ENCODE measurements around the gene FUNDC2. TPM values are rescaled to one million over a fixed set of nuclear protein-coding genes. Genes with fewer than 3 reads are reported as not detected.

The FUNDC2 gene
- total RNA-seq, 1 donor from 2014 or later: 44.2 TPM

GRCh38 chrX:155054255-155054654, 27.6 kb downstream of the FUNDC2 start:
- no peak for DNase-seq (ENCODE audit: low spot score)
- Mint-ChIP-seq H3K4me3 (ENCODE audit: unreplicated experiment) (no peak overlapping the region), H3K27me3 (ENCODE audit: low read depth) (no peaks in the 10 kb centered on the region), H3K27ac (ENCODE audit: unreplicated experiment) (no peak overlapping the region), H3K4me1 (ENCODE audit: low read depth) (peaks cover 9% of the 10 kb centered on the region), H3K36me3 (ENCODE audit: low read depth) (peaks cover 4% of the 10 kb centered on the region), H3K9me3 (ENCODE audit: low read depth) (peaks cover 13% of the 10 kb centered on the region)
- TF ChIP-seq CTCF (IDR thresholded peaks at IDR 0.05): no peak

- DNase-seq (ENCODE audit: low spot score): no peak
- TF ChIP-seq CTCF (IDR thresholded peaks at IDR 0.05): no peak
- Mint-ChIP-seq H3K9me3 (ENCODE audit: low read depth) (peaks cover 9% of the 10 kb centered on the region), H3K36me3 (ENCODE audit: low read depth) (peaks cover 4% of the 10 kb centered on the region), H3K27me3 (ENCODE audit: low read depth) (no peaks in the 10 kb centered on the region), H3K27ac (ENCODE audit: unreplicated experiment) (no peak overlapping the region), H3K4me1 (ENCODE audit: low read depth) (peaks cover 9% of the 10 kb centered on the region), H3K4me3 (ENCODE audit: unreplicated experiment) (no peak overlapping the region)
These were observed 28.9 kb downstream of the FUNDC2 start for GRCh38 chrX:155055494-155055893.

- no peaks in the 10 kb centered on the region for H3K27me3 Mint-ChIP-seq (ENCODE audit: low read depth)
- H3K36me3 Mint-ChIP-seq (ENCODE audit: low read depth): peaks cover 4% of the 10 kb centered on the region
- H3K27ac Mint-ChIP-seq (ENCODE audit: unreplicated experiment): no peak overlapping the region
- H3K4me1 Mint-ChIP-seq (ENCODE audit: low read depth): peaks cover 9% of the 10 kb centered on the region
- TF ChIP-seq CTCF (IDR thresholded peaks at IDR 0.05): no peak
- no peak overlapping the region for H3K4me3 Mint-ChIP-seq (ENCODE audit: unreplicated experiment)
- DNase-seq (ENCODE audit: low spot score): no peak
- H3K9me3 Mint-ChIP-seq (ENCODE audit: low read depth): peaks cover 9% of the 10 kb centered on the region
These were observed 29.8 kb downstream of the FUNDC2 start for GRCh38 chrX:155056471-155056870.

- no peak for DNase-seq (ENCODE audit: low spot score)
- H3K27ac Mint-ChIP-seq (ENCODE audit: unreplicated experiment): no peak overlapping the region
- H3K9me3 Mint-ChIP-seq (ENCODE audit: low read depth): peaks cover 9% of the 10 kb centered on the region
These were observed 30.5 kb downstream of the FUNDC2 start for GRCh38 chrX:155056877-155057792.

GRCh38 chrX:155061760-155062159, 35.1 kb downstream of the FUNDC2 start:
- H3K27me3 Mint-ChIP-seq (ENCODE audit: low read depth): no peaks in the 10 kb centered on the region
- peaks cover 9% of the 10 kb centered on the region for H3K4me1 Mint-ChIP-seq (ENCODE audit: low read depth)
- H3K9me3 Mint-ChIP-seq (ENCODE audit: low read depth): peaks cover 2% of the 10 kb centered on the region
- H3K36me3 Mint-ChIP-seq (ENCODE audit: low read depth): no peaks in the 10 kb centered on the region
- no peak for DNase-seq (ENCODE audit: low spot score)
- TF ChIP-seq CTCF (IDR thresholded peaks at IDR 0.05): no peak
- H3K4me3 Mint-ChIP-seq (ENCODE audit: unreplicated experiment): no peak overlapping the region
- H3K27ac Mint-ChIP-seq (ENCODE audit: unreplicated experiment): no peak overlapping the region

More at GRCh38 chrX:155056877-155057792, 30.5 kb downstream of the FUNDC2 start:
- Mint-ChIP-seq H3K36me3 (ENCODE audit: low read depth) (peaks cover 2% of the 10 kb centered on the region), H3K4me3 (ENCODE audit: unreplicated experiment) (peak overlapping the region; percentile 19), H3K4me1 (ENCODE audit: low read depth) (peaks cover 9% of the 10 kb centered on the region), H3K27me3 (ENCODE audit: low read depth) (no peaks in the 10 kb centered on the region)
- peak; percentile 82 for TF ChIP-seq CTCF (IDR thresholded peaks at IDR 0.05)
